ENCODE data around the gene RPS2. TPM values are rescaled to one million over a fixed set of nuclear protein-coding genes. Genes with fewer than 3 reads are reported as not detected.

The RPS2 gene
- total and polyA plus RNA-seq, 5 experiments from 2014 or later: 3,016 to 7,644 (median 6,506) TPM

DNA sequence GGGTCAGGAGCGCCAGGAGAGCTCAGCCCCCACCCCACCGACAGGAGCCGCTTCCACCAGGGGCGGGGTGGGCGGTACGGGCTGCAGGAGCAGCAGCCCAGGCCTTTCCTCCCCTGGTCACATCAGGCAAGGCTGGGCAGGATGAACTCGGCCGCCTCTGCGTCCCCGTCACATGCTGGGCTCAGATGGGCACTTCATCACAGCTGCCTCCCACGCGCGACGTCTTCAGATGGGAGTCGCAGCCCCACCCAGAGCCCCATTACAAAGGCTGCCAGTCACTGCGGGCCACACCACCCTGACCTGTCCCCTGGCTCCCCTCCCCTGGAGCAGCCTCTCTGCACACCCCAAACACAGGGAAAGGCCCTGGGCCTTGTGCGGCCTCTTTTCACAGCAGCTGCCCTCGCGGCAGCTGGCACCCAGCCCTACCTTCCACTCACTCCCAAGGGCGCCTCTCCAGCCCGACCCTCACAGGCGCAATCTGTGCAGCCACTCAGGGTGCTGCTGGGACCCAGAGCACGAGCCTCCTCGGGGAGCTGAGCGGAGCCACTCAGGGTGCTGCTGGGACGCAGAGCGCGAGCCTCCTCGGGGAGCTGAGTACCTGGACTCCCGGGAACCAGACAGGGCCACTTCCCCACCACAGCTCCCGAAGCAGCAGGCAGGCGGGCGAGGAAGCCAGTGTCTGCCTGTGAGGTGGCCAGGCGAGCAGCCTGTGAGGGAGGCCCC, 40.3 kb upstream of the RPS2 start:
- Mint-ChIP-seq H3K9me3 (no peaks in the 10 kb centered on the region), H3K27ac (no peak overlapping the region), H3K4me1 (peaks cover 25 to 50% (median 43%) of the 10 kb centered on the region in 4 donors), H3K36me3 (peaks cover 0 to 22% (median 4%) of the 10 kb centered on the region in 3 donors), H3K27me3 (no peaks in the 10 kb centered on the region), H3K4me3 (peak overlapping the region in 1 of 10 donors; percentile 45)
- no peak for DNase-seq
- POLR2A ChIA-PET: interaction anchor here (1.1 to 3.4 kb wide), 4 partner anchors 40 to 150 kb away, joined by 3 to 16 read pairs (median 10); partner anchors contain the start of genes NDUFB10, RPS2 and TRAF7
- no peak for ATAC-seq

DNA sequence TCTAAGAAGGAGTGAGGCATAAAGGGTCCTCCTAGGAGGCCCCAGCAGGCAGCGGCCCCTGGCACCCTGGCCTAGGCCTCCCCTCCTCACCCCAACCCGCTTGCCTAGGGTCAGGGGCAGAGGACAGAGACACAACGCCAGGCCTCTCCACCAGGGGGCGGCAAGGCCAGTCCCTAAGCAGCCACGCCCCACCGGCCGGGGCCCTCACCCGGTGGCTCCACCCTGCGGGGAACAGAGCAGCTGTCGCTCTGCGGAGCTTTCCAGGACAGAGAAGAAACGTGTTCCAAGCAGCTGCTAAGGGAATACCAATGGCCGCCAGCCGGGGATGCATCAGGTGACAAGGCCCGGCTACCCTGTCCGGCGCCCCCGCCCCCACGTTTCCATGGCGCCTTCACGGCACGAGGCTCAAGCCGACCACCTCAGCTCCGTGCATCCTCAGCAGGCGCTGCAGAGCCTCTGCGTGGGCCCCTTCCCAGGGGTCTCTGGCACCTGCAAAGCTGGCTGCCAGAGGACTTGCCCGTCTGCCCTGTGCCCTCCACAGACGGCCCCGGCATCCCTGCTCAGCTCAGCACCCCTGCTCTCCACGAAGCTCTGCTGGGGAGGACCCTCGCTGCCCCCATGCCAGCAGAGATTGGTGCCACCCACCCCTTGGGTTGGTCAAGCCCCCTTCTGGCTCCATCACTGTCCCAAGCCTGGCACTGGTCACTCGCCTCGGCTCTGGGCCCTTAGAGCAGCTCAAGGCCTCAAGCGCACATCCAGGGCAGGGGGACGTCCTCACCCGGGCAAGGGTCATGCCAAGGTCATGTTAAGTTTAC, 39.4 kb upstream of the RPS2 start:
- no peak overlapping the region for H3K27ac Mint-ChIP-seq
- POLR2A ChIA-PET: interaction anchor here (1.1 to 3.4 kb wide), 7 partner anchors 11 to 151 kb away, joined by 3 to 16 read pairs (median 4); partner anchors contain the start of genes NDUFB10, RPS2 and TRAF7
- no peaks in the 10 kb centered on the region for H3K9me3 Mint-ChIP-seq
- peaks cover 0 to 22% (median 4%) of the 10 kb centered on the region in 3 donors for H3K36me3 Mint-ChIP-seq
- no peak overlapping the region for H3K4me3 Mint-ChIP-seq
- no peaks in the 10 kb centered on the region for H3K27me3 Mint-ChIP-seq
- peak; percentile 90 to 93 for ATAC-seq
- H3K4me1 Mint-ChIP-seq: peaks cover 25 to 50% (median 42%) of the 10 kb centered on the region in 4 donors
- peak; percentile 68 to 89 (median 80) for DNase-seq

DNA sequence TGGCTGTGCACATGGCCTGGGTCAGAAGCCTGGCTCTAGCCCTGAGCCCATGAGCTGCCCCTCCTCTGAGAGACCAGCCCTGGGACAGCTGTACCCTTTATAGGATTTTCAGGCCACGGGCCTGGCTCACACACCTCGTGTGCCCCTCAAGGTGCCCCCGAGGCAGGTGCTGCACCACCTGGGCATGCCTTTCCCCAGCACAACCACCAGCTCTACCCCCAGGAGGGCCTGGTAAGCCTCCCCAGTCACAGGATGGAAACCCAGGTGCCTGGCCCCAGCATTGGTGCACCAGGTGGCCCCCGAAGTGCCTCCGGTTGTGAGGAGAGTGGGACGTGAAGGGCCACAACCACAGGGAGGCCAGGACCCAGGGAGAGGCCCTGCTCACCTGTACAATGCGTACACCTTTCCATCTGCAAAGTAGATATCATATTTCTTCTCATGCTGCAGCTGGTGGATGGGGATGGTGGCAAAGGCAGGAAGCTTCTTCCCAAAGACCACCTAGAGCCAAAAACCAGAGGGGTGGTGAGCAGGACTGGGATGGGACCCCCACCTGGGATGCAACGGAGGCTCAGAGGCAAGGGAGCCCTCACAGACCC, 38.7 kb upstream of the RPS2 start:
- DNase-seq: no peak
- POLR2A ChIA-PET: interaction anchor here (0.8 to 3.4 kb wide), 8 partner anchors 11 to 152 kb away, joined by 3 to 16 read pairs (median 4); partner anchors contain the start of genes RPS2, TBL3 and TRAF7
- ATAC-seq: no peak
- H3K4me3 Mint-ChIP-seq: no peak overlapping the region
- H3K27me3 Mint-ChIP-seq: no peaks in the 10 kb centered on the region
- H3K36me3 Mint-ChIP-seq: peaks cover 0 to 27% (median 4%) of the 10 kb centered on the region in 3 donors
- no peaks in the 10 kb centered on the region for H3K9me3 Mint-ChIP-seq
- no peak overlapping the region for H3K27ac Mint-ChIP-seq
- H3K4me1 Mint-ChIP-seq: peaks cover 21 to 44% (median 36%) of the 10 kb centered on the region in 4 donors

DNA sequence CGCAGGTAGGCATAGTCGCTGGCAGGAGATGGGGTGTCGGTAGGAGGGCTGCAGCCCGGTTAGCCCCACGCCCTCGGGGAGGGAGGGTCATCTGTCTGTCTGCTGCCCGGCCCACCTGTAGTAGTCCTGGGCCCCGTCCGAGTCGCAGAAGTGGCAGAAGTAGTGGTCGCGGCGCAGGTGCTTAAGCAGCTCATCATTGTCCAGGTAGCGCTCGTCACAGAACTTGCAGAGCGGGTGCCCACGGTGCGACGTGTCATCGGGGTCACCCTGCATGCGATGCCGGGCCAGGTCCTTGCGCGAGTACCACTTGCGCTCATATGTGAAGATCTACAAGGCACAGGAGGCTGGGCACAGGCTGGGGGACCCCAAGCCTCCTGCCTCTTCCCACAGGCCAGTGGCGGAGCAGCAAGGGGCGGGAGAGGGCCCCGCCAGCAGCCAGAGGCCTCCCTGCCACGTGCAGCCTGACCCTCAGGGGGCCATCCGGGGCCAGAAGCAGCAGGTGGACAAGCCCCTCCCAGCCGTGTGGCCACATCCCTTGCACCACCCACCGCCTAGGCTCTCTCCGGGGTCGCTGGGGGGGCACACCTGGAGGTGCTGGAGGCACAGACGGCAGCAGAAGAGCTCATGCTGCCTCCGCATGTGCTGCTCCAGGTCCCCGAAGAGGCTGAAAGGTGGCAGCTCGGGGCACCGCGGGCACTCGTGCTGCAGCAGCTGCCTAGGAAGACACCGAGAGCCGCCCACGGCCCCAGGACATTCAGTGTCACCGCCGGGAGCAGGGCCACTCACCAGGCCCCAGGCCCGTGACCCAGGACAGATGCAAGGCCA, 38.0 kb upstream of the RPS2 start:
- Mint-ChIP-seq H3K4me1 (peaks cover 15 to 37% (median 29%) of the 10 kb centered on the region in 4 donors), H3K4me3 (no peak overlapping the region), H3K27ac (no peak overlapping the region), H3K36me3 (peaks cover 0 to 31% (median 4%) of the 10 kb centered on the region in 3 donors), H3K9me3 (no peaks in the 10 kb centered on the region), H3K27me3 (no peaks in the 10 kb centered on the region)
- no peak for ATAC-seq
- POLR2A ChIA-PET: interaction anchor here (0.8 to 3.4 kb wide), 6 partner anchors 9 to 153 kb away, joined by 3 to 16 read pairs (median 5); partner anchors contain the start of genes RPS2, TBL3 and TRAF7
- no peak for DNase-seq

DNA sequence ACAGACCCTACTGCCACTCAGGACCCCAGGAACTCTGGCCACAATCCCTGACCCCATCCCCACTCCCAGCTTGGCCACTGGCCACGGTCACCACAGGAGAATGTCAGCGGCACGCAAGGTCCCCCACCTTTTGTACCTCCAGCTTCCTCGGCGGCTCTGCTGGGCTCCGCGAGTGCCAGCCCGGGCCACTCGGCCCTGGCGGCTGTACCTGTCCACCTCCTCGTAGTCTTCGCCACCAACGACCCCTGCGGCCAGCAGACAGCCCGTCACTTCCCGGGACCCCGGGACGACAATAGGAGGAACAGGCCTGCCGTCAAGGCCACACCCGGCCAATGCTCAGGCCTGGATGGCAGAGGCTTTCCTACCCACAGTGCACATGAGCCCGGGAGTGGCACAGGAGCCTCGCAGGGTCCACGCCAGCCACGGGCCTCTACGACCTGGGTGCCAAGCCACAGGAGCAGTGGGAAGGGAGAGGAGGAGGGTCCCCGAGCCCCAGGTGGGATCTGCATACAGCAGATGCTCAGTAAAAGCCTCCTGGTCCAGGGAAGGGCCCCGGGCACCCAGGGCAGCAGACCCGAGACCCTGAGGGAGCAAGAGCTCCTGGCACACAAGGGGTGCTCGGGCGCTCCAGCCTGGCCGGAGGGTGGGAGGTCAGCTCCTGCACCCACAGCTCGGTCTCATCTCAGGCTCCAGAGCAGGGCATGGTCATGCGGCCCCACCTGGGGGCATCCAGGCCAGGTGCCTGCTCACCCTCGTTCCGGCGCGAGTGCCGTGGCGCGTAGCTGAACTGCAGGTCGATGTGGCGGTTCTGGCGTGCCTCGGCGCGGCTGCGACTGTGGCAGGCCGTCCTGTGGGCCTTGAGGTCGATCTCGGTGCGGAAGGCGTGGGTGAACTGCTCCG, 37.1 kb upstream of the RPS2 start:
- Mint-ChIP-seq H3K27ac (no peak overlapping the region), H3K4me3 (no peak overlapping the region), H3K27me3 (no peaks in the 10 kb centered on the region), H3K4me1 (peaks cover 12 to 28% (median 20%) of the 10 kb centered on the region in 4 donors), H3K36me3 (peaks cover 0 to 35% (median 4%) of the 10 kb centered on the region in 3 donors), H3K9me3 (no peaks in the 10 kb centered on the region)
- DNase-seq: no peak
- POLR2A ChIA-PET: interaction anchor here (1.1 to 1.7 kb wide), 2 partner anchors 8 kb away, joined by 3 to 5 read pairs; partner anchors contain the start of gene ZNF598
- no peak for ATAC-seq

DNA sequence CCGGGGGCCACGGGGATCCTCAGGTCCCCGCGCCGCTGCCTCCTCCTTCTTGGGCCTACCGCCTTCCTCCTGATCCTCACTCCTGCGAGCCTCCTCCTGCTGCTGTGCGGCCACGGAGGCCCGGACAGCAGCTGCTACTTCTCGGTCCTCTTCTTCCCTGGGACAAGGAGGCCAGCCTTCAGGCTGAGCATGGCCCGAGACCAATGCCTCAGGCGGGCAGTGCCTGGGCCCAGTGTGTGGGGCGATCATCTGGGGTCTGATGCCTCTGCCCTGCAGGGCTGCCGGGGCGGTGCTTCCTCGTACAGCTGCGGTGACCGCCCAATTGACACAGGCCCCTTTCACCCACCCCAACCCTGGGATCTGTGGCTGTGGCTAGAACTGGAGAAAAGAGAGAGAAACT, 36.4 kb upstream of the RPS2 start:
- Mint-ChIP-seq H3K36me3 (peaks cover 0 to 35% (median 4%) of the 10 kb centered on the region in 3 donors), H3K4me3 (no peak overlapping the region), H3K27me3 (no peaks in the 10 kb centered on the region), H3K27ac (no peak overlapping the region), H3K4me1 (peaks cover 8 to 22% (median 15%) of the 10 kb centered on the region in 4 donors), H3K9me3 (no peaks in the 10 kb centered on the region)
- ATAC-seq: no peak
- POLR2A ChIA-PET: interaction anchor here (0.5 to 1.1 kb wide), 2 partner anchors 8 to 10 kb away, joined by 3 read pairs; partner anchors contain the start of gene ZNF598
- DNase-seq: no peak

DNA sequence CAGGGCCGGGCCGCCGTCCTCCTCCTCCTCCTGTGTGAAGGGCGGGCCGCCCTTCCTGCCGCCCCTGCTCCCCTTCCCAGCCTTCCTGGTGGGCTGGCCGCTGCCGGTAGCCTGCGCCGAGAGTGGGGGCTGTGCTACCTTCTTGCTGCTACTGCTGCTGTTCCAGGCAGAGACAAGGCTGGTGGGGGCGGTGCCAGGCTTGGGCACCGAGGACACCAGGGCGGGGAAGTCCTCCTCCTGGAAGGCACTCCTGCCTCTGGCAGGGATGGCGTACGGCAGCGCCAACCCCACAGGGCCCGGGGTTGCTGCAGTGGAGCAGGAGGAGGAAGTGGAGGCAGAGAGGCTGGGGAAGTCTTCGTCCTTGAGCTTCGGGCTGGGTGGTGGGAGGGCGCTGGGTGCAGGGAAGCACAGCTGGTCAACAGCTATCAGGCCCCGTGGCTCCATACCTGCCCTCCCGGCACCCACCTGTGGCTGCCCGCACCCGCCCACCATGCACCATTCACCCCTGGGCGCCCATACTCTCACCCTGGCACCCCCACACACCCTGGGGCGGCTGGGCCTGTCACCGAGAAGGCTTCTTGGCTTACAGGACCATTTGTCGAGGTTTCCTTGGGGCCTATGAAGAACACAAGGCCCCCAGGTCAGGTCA, 35.4 kb upstream of the RPS2 start:
- H3K4me3 Mint-ChIP-seq: no peak overlapping the region
- POLR2A ChIA-PET: interaction anchor here (0.8 kb wide), 1 partner anchor 153 kb away, joined by 3 read pairs; no protein-coding TSS in a partner anchor
- peaks cover 3 to 13% (median 9%) of the 10 kb centered on the region in 4 donors for H3K4me1 Mint-ChIP-seq
- peaks cover 0 to 35% (median 4%) of the 10 kb centered on the region in 3 donors for H3K36me3 Mint-ChIP-seq
- H3K9me3 Mint-ChIP-seq: no peaks in the 10 kb centered on the region
- H3K27ac Mint-ChIP-seq: peak overlapping the region in 1 of 10 donors; percentile 40
- DNase-seq (no peak), ATAC-seq (no peak)
- no peaks in the 10 kb centered on the region for H3K27me3 Mint-ChIP-seq

DNA sequence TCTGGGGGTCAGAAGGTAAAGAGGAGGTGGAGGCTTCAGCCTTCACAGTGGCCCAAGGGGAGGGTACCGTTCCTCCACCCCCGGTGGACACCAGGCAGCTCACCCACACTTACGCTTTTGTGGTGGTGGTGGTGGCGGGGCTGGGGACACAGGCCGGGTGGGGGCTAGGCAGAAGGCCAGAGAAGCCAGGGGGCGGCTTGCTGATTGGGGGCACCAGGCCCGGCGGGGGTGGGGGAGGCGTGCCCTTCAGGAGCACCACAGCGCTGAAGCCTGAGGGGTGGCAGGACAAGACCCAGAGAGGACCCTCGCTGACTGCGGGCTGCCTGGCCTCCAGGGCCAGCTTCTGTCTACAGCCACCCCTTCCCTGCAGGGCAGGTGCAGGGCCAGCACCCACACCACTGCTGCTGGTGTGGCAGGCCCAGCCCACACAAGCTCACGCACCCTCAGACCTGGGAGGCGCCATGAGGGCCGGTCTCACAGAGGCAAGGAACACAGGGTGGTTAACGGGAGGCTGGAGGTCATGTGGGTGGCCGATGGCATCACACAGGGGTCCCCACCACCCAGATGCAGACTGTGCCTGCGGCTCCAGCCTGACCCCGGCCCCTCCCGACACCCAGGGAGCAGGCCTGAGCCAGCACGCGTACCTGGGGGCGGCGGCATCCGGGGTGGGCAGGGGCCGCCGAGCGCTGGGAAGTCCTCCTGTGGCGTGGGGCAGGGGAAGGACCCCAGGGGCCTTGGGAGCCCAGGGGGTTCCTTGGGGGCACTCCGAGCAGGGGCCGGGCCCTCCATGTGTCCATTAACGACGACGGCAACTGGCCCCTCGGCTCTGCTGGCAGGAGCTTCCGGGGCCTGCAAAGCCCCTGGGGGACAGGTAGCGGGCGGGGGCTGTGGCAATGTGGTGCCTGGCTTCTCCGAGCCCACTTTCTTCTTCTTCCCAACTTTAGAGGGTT, 34.5 kb upstream of the RPS2 start:
- Mint-ChIP-seq H3K4me3 (no peak overlapping the region), H3K4me1 (peaks cover 0 to 7% (median 4%) of the 10 kb centered on the region in 4 donors), H3K27me3 (no peaks in the 10 kb centered on the region), H3K36me3 (peaks cover 0 to 35% (median 4%) of the 10 kb centered on the region in 3 donors), H3K9me3 (no peaks in the 10 kb centered on the region), H3K27ac (no peak overlapping the region)
- ATAC-seq (no peak), DNase-seq (no peak)
- POLR2A ChIA-PET: interaction anchor here (0.8 kb wide), 1 partner anchor 154 kb away, joined by 3 read pairs; no protein-coding TSS in a partner anchor

DNA sequence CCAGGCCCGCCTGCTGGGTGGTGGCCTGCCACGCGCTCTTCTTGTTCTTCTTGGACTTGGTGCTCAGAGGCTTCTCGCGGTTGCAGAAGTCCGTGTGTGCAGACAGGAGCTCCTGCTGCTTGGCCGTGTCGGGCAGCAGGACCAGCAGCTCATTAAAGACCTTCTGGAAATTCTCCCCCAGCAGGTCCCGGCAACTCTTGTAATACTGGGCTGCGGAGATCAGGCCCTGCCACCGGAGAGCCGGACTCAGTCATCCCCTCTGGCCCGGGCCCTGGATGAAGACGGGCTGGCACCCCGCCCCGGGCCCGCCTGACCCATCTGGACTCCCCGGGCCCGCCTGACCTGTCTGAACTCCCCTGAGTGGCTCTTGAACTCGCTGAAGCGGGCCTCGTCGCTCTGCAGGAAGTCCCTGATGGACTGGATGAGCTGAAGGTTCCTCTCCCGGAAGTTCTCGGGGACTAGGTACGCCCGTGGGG, 33.8 kb upstream of the RPS2 start:
- Mint-ChIP-seq H3K4me1 (peaks cover 0 to 5% (median 4%) of the 10 kb centered on the region in 4 donors), H3K4me3 (no peak overlapping the region), H3K27me3 (no peaks in the 10 kb centered on the region), H3K9me3 (no peaks in the 10 kb centered on the region), H3K36me3 (peaks cover 0 to 35% (median 4%) of the 10 kb centered on the region in 3 donors), H3K27ac (peak overlapping the region in 1 of 10 donors; percentile 50)
- DNase-seq (no peak), ATAC-seq (no peak)
- POLR2A ChIA-PET: no interaction called here

Measured in naive thymus-derived CD8-positive, alpha-beta T cell (primary cell).